ENCODE measurements around the gene SEC24C. TPM values are rescaled to one million over a fixed set of nuclear protein-coding genes. Genes with fewer than 3 reads are reported as not detected.

Gene SEC24C
- total RNA-seq, 1 experiment from 2014 or later: 113 TPM

GRCh38 chr10:73771722-73772280 lies 27.6 kb downstream of the SEC24C start:
- Histone ChIP-seq H3K36me3 (ENCODE audit: control insufficient read depth, insufficient read depth, low read length) (peaks cover 33% of the 10 kb centered on the region), H3K4me3 (ENCODE audit: low read depth in 2 of 2, low read length in 2 of 2) (peak overlapping the region; percentile 90 to 96), H3K4me1 (ENCODE audit: control insufficient read depth, insufficient read depth, low read length) (peaks cover 30% of the 10 kb centered on the region), H3K9me3 (ENCODE audit: control insufficient read depth, insufficient read depth, low read depth, low read length) (no peaks in the 10 kb centered on the region), H3K27me3 (ENCODE audit: control insufficient read depth, insufficient read depth, low read length) (no peaks in the 10 kb centered on the region), H3K27ac (ENCODE audit: low read length) (peak overlapping the region; percentile 93)
- TF ChIP-seq TCF7L2 (IDR thresholded peaks at IDR 0.05; ENCODE audit: low read depth, low read length): no peak
- no peak for TF ChIP-seq CTCF (IDR thresholded peaks at IDR 0.05)
- no peak for TF ChIP-seq SIN3A (IDR thresholded peaks at IDR 0.05; ENCODE audit: borderline replicate concordance, insufficient read depth, low read depth, low read length)
- TF ChIP-seq REST (IDR thresholded peaks at IDR 0.05; ENCODE audit: insufficient read depth in 1 of 2, low read depth in 2 of 2, low read length in 1 of 2): no peak
- TF ChIP-seq POLR2AphosphoS5 (IDR thresholded peaks at IDR 0.05; ENCODE audit: low read depth, low read length): no peak
- BruUV-seq (replicated peaks): TSS peak; percentile 57
- in situ Hi-C loops (cut with HindIII; ENCODE audit: low pct_unique_long_range_greater_than_20kb, low sequenced_read_pairs): no loop called here
- DNase-seq (ENCODE audit: low read depth, low spot score) (no peak), ATAC-seq (peak; percentile 55)
- ChIA-PET CTCF (interaction anchor here (0.5 to 1.4 kb wide), 3 partner anchors 9 to 19 kb away, joined by 3 to 8 read pairs (median 3); partner anchors contain the start of gene CHCHD1), POLR2A (interaction anchor here (0.5 to 1.3 kb wide), 3 partner anchors 10 to 113 kb away, joined by 3 to 9 read pairs (median 3); no protein-coding TSS in a partner anchor)
- intact Hi-C loops (cut with micrococcal nuclease; ENCODE audit: unreplicated experiment): no loop called here

GRCh38 chr10:73772281-73773151 lies 28.3 kb downstream of the SEC24C start:
- ChIA-PET CTCF (interaction anchor here (0.5 to 1.4 kb wide), 4 partner anchors 9 to 77 kb away, joined by 3 to 8 read pairs (median 3); partner anchors contain the start of gene CHCHD1), POLR2A (interaction anchor here (0.5 to 1.3 kb wide), 5 partner anchors 9 to 114 kb away, joined by 3 to 9 read pairs (median 3); no protein-coding TSS in a partner anchor)
- BruUV-seq (replicated peaks): no TSS peak
- H3K36me3 ChIP-seq (ENCODE audit: control insufficient read depth, insufficient read depth, low read length): peaks cover 33% of the 10 kb centered on the region
- intact Hi-C loops (cut with micrococcal nuclease; ENCODE audit: unreplicated experiment): no loop called here
- TF ChIP-seq TCF7L2 (IDR thresholded peaks at IDR 0.05; ENCODE audit: low read depth, low read length): no peak
- TF ChIP-seq SIN3A (IDR thresholded peaks at IDR 0.05; ENCODE audit: borderline replicate concordance, insufficient read depth, low read depth, low read length): no peak
- peak; percentile 91 for TF ChIP-seq POLR2AphosphoS5 (IDR thresholded peaks at IDR 0.05; ENCODE audit: low read depth, low read length)
- no peak; a peak in 1 of 4 replicates for TF ChIP-seq REST (IDR thresholded peaks at IDR 0.05; ENCODE audit: insufficient read depth in 1 of 2, low read depth in 2 of 2, low read length in 1 of 2)
- peak; percentile 42; the same call in 1 of the 2 replicates for TF ChIP-seq CTCF (IDR thresholded peaks at IDR 0.05)
- peak overlapping the region; percentile 93 for H3K27ac ChIP-seq (ENCODE audit: low read length)
- H3K9me3 ChIP-seq (ENCODE audit: control insufficient read depth, insufficient read depth, low read depth, low read length): no peaks in the 10 kb centered on the region
- peak overlapping the region; percentile 90 to 96 for H3K4me3 ChIP-seq (ENCODE audit: low read depth in 2 of 2, low read length in 2 of 2)
- peaks cover 30% of the 10 kb centered on the region for H3K4me1 ChIP-seq (ENCODE audit: control insufficient read depth, insufficient read depth, low read length)
- H3K27me3 ChIP-seq (ENCODE audit: control insufficient read depth, insufficient read depth, low read length): no peaks in the 10 kb centered on the region
- peak; percentile 87 for ATAC-seq
- no peak for DNase-seq (ENCODE audit: low read depth, low spot score)
- in situ Hi-C loops (cut with HindIII; ENCODE audit: low pct_unique_long_range_greater_than_20kb, low sequenced_read_pairs): no loop called here

All from Panc1 (cell line).